ENCODE data around the gene NOS3.

The NOS3 gene

DNA sequence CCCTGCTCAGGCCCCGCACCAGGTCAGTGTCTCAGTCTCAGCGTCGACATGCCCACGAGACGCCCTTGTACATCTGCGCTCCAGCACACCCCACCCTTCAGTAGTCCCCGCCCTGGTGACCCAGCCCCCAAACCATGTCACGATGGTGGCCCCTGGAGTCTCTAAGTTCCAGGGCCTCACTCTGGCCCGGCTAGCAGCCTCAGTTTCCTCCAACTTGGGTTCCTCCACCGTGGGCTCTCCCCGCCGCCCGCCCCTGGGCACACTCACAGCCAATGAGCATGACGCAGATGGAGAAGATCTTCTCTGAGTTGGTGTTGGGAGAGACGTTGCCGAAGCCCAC is 39.7 kb upstream of the NOS3 start:
- Histone ChIP-seq H3K27ac (ENCODE audit: extremely low read depth, low read depth, low read length) (no peak overlapping the region), H3K36me3 (ENCODE audit: control insufficient read depth in 2 of 2, insufficient read depth in 1 of 2, low read length in 2 of 2) (peaks cover 0 to 5% of the 10 kb centered on the region in 2 experiments; a peak in 1 of 3 replicates), H3K4me1 (ENCODE audit: control insufficient read depth, insufficient read depth, low read length) (no peaks in the 10 kb centered on the region), H3K4me3 (ENCODE audit: low read depth, low read length) (no peak overlapping the region), H3K9me3 (ENCODE audit: control insufficient read depth, insufficient read depth, low read depth, low read length) (no peaks in the 10 kb centered on the region)
- TF ChIP-seq ZBTB20 (tag by site-specific recombination; IDR thresholded peaks at IDR 0.05) = no peak
- no peak for TF ChIP-seq HOXA7 (CRISPR knock-in tag; IDR thresholded peaks at IDR 0.05; ENCODE audit: borderline replicate concordance)
- TF ChIP-seq KLF10 (tag by site-specific recombination; IDR thresholded peaks at IDR 0.05) = no peak
- TF ChIP-seq ZNF335 (tag by site-specific recombination; conservative IDR thresholded peaks at IDR 0.05) = no peak
- no peak for TF ChIP-seq EGR2 (tag by site-specific recombination; IDR thresholded peaks at IDR 0.05; ENCODE audit: low read depth)
- TF ChIP-seq MZF1 (tag by site-specific recombination; IDR thresholded peaks at IDR 0.05; ENCODE audit: borderline replicate concordance) = no peak
- no peak for TF ChIP-seq ZNF184 (tag by site-specific recombination; IDR thresholded peaks at IDR 0.05)
- no peak for TF ChIP-seq ZNF324 (tag by site-specific recombination; IDR thresholded peaks at IDR 0.05)
- TF ChIP-seq MYNN (tag by site-specific recombination; IDR thresholded peaks at IDR 0.05; ENCODE audit: borderline replicate concordance) = no peak
- TF ChIP-seq, protein P1, sequence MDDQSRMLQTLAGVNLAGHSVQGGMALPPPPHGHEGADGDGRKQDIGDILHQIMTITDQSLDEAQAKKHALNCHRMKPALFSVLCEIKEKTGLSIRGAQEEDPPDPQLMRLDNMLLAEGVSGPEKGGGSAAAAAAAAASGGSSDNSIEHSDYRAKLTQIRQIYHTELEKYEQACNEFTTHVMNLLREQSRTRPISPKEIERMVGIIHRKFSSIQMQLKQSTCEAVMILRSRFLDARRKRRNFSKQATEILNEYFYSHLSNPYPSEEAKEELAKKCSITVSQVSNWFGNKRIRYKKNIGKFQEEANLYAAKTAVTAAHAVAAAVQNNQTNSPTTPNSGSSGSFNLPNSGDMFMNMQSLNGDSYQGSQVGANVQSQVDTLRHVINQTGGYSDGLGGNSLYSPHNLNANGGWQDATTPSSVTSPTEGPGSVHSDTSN (CRISPR knock-in tag; IDR thresholded peaks at IDR 0.05) = no peak
- TF ChIP-seq ZSCAN30 (tag by site-specific recombination; IDR thresholded peaks at IDR 0.05) = no peak
- no peak for TF ChIP-seq ZFP41 (tag by site-specific recombination; IDR thresholded peaks at IDR 0.05; ENCODE audit: borderline replicate concordance)
- TF ChIP-seq, protein P2, sequence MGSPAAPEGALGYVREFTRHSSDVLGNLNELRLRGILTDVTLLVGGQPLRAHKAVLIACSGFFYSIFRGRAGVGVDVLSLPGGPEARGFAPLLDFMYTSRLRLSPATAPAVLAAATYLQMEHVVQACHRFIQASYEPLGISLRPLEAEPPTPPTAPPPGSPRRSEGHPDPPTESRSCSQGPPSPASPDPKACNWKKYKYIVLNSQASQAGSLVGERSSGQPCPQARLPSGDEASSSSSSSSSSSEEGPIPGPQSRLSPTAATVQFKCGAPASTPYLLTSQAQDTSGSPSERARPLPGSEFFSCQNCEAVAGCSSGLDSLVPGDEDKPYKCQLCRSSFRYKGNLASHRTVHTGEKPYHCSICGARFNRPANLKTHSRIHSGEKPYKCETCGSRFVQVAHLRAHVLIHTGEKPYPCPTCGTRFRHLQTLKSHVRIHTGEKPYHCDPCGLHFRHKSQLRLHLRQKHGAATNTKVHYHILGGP (tag by site-specific recombination; IDR thresholded peaks at IDR 0.05) = no peak
- ChIA-PET CTCF (interaction anchor here (1.5 kb wide), 1 partner anchor 12 kb away, joined by 3 read pairs; no protein-coding TSS in a partner anchor), POLR2A (no interaction called here)

DNA sequence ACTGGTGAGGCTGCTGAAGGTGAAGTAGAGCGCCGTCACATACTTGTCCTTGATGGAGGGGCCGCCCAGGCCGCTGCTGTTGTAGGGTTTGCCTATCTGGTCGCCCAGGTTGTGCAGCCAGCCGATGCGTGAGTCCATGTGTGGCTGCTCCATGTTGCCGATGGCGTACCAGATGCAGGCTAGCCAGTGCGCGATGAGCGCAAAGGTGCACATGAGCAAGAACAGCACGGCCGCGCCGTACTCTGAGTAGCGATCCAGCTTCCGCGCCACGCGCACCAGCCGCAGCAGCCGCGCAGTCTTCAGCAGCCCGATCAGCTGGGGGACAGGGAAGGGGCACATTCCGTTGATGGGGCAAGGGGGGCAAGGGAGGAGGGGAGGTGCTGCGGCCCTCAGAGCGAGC is 39.3 kb upstream of the NOS3 start:
- H3K9me3 ChIP-seq (ENCODE audit: control insufficient read depth, insufficient read depth, low read depth, low read length) = no peaks in the 10 kb centered on the region
- H3K27ac ChIP-seq (ENCODE audit: extremely low read depth, low read depth, low read length) = no peak overlapping the region
- peaks cover 0 to 5% of the 10 kb centered on the region in 2 experiments; a peak in 1 of 3 replicates for H3K36me3 ChIP-seq (ENCODE audit: control insufficient read depth in 2 of 2, insufficient read depth in 1 of 2, low read length in 2 of 2)
- POLR2A ChIA-PET = no interaction called here
- no peaks in the 10 kb centered on the region for H3K4me1 ChIP-seq (ENCODE audit: control insufficient read depth, insufficient read depth, low read length)
- CTCF ChIA-PET = no interaction called here
- no peak overlapping the region for H3K4me3 ChIP-seq (ENCODE audit: low read depth, low read length)
- TF ChIP-seq ZNF37A (tag by site-specific recombination; IDR thresholded peaks at IDR 0.05) (no peak), SETDB1 (IDR thresholded peaks at IDR 0.05; ENCODE audit: insufficient read length, low read length) (no peak), ZNF184 (tag by site-specific recombination; IDR thresholded peaks at IDR 0.05) (no peak), OSR2 (tag by site-specific recombination; IDR thresholded peaks at IDR 0.05) (no peak), KLF9 (tag by site-specific recombination; IDR thresholded peaks at IDR 0.05; ENCODE audit: low read depth) (no peak), ZNF843 (tag by site-specific recombination; IDR thresholded peaks at IDR 0.05) (no peak), ZNF426 (tag by site-specific recombination; IDR thresholded peaks at IDR 0.05) (no peak)
- TF ChIP-seq, protein P3, sequence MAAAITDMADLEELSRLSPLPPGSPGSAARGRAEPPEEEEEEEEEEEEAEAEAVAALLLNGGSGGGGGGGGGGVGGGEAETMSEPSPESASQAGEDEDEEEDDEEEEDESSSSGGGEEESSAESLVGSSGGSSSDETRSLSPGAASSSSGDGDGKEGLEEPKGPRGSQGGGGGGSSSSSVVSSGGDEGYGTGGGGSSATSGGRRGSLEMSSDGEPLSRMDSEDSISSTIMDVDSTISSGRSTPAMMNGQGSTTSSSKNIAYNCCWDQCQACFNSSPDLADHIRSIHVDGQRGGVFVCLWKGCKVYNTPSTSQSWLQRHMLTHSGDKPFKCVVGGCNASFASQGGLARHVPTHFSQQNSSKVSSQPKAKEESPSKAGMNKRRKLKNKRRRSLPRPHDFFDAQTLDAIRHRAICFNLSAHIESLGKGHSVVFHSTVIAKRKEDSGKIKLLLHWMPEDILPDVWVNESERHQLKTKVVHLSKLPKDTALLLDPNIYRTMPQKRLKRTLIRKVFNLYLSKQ (tag by site-specific recombination; IDR thresholded peaks at IDR 0.05; ENCODE audit: borderline replicate concordance) = no peak
- TF ChIP-seq, protein P4, sequence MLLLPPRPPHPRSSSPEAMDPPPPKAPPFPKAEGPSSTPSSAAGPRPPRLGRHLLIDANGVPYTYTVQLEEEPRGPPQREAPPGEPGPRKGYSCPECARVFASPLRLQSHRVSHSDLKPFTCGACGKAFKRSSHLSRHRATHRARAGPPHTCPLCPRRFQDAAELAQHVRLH (tag by site-specific recombination; IDR thresholded peaks at IDR 0.05) = no peak
- TF ChIP-seq, protein P5, sequence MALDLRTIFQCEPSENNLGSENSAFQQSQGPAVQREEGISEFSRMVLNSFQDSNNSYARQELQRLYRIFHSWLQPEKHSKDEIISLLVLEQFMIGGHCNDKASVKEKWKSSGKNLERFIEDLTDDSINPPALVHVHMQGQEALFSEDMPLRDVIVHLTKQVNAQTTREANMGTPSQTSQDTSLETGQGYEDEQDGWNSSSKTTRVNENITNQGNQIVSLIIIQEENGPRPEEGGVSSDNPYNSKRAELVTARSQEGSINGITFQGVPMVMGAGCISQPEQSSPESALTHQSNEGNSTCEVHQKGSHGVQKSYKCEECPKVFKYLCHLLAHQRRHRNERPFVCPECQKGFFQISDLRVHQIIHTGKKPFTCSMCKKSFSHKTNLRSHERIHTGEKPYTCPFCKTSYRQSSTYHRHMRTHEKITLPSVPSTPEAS (tag by site-specific recombination; IDR thresholded peaks at IDR 0.05) = no peak
- TF ChIP-seq, protein P6, sequence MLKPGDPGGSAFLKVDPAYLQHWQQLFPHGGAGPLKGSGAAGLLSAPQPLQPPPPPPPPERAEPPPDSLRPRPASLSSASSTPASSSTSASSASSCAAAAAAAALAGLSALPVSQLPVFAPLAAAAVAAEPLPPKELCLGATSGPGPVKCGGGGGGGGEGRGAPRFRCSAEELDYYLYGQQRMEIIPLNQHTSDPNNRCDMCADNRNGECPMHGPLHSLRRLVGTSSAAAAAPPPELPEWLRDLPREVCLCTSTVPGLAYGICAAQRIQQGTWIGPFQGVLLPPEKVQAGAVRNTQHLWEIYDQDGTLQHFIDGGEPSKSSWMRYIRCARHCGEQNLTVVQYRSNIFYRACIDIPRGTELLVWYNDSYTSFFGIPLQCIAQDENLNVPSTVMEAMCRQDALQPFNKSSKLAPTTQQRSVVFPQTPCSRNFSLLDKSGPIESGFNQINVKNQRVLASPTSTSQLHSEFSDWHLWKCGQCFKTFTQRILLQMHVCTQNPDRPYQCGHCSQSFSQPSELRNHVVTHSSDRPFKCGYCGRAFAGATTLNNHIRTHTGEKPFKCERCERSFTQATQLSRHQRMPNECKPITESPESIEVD (tag by site-specific recombination; IDR thresholded peaks at IDR 0.05) = no peak
- TF ChIP-seq, protein P7, sequence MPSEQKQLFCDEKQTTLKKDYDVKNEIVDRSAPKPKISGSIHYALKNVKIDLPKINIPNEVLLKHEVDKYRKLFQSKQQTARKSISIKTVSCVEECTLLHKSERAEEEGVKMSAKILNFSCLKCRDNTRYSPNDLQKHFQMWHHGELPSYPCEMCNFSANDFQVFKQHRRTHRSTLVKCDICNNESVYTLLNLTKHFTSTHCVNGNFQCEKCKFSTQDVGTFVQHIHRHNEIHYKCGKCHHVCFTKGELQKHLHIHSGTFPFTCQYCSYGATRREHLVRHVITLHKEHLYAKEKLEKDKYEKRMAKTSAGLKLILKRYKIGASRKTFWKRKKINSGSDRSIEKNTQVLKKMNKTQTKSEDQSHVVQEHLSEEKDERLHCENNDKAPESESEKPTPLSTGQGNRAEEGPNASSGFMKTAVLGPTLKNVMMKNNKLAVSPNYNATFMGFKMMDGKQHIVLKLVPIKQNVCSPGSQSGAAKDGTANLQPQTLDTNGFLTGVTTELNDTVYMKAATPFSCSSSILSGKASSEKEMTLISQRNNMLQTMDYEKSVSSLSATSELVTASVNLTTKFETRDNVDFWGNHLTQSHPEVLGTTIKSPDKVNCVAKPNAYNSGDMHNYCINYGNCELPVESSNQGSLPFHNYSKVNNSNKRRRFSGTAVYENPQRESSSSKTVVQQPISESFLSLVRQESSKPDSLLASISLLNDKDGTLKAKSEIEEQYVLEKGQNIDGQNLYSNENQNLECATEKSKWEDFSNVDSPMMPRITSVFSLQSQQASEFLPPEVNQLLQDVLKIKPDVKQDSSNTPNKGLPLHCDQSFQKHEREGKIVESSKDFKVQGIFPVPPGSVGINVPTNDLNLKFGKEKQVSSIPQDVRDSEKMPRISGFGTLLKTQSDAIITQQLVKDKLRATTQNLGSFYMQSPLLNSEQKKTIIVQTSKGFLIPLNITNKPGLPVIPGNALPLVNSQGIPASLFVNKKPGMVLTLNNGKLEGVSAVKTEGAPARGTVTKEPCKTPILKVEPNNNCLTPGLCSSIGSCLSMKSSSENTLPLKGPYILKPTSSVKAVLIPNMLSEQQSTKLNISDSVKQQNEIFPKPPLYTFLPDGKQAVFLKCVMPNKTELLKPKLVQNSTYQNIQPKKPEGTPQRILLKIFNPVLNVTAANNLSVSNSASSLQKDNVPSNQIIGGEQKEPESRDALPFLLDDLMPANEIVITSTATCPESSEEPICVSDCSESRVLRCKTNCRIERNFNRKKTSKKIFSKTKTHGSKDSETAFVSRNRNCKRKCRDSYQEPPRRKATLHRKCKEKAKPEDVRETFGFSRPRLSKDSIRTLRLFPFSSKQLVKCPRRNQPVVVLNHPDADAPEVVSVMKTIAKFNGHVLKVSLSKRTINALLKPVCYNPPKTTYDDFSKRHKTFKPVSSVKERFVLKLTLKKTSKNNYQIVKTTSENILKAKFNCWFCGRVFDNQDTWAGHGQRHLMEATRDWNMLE (tag by site-specific recombination; conservative IDR thresholded peaks at IDR 0.05; ENCODE audit: low read depth) = no peak

Measured in HEK293 (cell line).